ENCODE results near the gene CAPN13.

The CAPN13 gene

GRCh38 chr2:30764021-30764800 lies 43.0 kb downstream of the CAPN13 start:
- no peak for DNase-seq (ENCODE audit: low read depth in 2 of 2)

GRCh38 chr2:30763151-30763660 lies 44.0 kb downstream of the CAPN13 start:
- DNase-seq (ENCODE audit: low read depth in 2 of 2), result peak in 1 of 2 experiments; percentile 21

DNA sequence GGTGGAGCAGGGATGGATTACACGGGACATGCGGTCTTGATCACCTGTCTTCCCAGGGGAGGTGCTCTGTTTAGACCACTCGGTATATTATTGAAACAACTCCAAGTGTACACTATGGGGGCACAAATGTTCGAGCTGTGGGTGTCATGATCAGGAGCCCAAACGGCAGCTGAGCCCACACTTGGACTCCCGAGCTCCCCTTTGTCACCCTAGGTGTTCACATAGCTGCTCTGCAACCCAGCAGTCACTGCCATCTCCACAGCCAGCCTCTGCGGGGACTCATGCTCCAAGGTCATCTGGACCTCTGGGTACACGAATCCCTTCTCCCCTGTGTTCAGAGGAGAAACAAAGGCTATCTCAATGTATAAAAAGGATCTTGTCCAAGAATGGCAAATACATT lies 46.0 kb downstream of the CAPN13 start:
- no peak for DNase-seq (ENCODE audit: low read depth in 2 of 2)

DNA sequence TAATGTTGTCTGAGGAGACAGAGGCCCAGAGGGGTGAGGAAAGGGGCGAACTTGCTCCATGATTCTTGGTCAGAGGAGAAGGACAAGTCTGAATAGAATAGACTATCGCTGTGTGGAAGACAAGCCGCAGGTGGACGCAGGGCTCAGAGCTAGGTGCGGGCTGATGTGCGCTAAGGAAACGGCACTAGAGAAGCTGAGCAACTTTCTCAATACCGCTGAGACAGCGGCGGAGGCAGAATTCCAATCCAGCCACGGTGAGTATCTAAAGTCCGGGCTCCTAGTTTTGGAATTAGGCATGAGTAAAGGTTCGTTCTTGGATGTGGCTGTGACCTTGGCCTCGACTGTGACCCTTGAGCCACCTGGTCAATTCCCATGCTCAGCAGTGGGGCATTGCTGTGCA lies 47.8 kb downstream of the CAPN13 start:
- DNase-seq (ENCODE audit: low read depth in 2 of 2), result no peak

GRCh38 chr2:30758191-30758651 lies 49.0 kb downstream of the CAPN13 start:
- no peak for DNase-seq (ENCODE audit: low read depth in 2 of 2)

- DNase-seq (ENCODE audit: low read depth in 2 of 2), result no peak
These were observed 49.5 kb downstream of the CAPN13 start for GRCh38 chr2:30757749-30758148.

GRCh38 chr2:30756971-30757370 lies 50.3 kb downstream of the CAPN13 start:
- DNase-seq (ENCODE audit: low read depth in 2 of 2), result no peak

DNA sequence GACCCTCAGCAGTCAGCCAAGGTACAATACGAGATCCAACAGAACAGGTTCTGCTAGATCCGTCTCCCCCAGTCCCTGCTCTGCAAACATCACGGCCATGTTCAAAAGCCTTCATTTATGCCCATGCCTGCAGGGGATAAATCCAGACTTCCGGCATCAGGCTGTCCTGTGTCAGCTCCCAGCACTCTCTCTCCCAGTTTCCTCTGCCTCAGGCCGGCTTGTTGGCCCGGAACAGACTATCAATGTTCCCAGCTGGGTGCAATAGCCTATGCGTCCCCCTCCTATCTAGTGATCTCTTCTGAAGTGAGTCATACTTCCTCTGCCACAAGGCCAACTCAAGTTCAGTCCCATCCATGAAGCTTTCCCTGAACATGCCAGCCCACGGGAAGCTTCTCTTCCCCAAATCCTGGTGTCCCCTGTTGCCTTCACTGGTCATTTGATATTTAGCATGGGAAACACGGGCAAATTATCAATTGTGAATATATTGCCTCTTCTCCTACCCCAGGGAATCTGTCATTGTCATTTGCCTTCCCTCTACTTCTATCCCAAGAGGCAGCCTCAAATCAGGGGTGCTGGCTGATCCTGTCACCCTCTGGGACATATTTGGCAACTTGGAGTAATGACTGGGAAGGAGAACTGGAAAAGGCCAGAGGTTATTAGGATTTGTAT lies 51.1 kb downstream of the CAPN13 start:
- peak in 1 of 2 experiments; percentile 9 for DNase-seq (ENCODE audit: low read depth in 2 of 2)

DNA sequence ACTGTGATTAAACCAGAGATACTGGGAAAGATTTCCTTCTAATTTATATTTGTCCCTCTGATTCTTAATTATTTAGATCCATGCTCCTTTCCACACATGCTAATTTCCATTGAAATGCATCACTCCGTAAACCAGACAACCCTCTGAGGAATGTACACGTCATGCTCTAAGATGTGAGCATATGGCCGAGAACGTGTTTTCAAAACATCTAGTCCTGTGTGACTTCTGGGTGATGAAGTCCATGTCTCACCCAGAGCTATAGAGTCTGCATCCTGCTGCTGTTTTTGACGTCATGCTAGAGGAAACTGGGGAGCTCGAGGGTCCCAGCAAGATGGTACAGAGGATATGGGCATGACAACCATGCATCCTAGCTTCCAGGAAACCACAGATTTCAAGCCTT lies 53.6 kb downstream of the CAPN13 start:
- no peak for DNase-seq (ENCODE audit: low read depth in 2 of 2)

- DNase-seq (ENCODE audit: low read depth in 2 of 2), result no peak
These were observed 54.4 kb downstream of the CAPN13 start for GRCh38 chr2:30752811-30753210.

DNA sequence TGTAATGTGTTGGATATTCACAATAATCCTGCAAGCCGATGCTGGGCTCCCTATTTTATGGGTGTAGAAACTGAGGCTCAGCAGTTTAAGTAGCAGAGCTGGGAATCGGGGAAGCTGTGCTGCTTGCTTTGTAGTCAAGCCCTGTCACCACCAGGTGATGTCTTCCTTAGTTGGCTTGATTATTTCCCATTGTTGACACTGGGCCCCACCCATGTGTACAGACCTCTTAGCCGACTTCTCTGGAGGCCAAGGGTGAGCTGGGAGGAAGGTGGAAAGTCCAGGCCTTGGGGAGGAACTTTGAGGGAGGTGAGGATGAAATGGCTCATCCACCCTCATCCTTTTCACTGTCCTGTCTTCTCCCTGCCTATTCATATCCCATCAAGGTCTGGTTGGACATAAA lies 60.0 kb downstream of the CAPN13 start:
- no peak for DNase-seq (ENCODE audit: low read depth in 2 of 2)

GRCh38 chr2:30744823-30745222 lies 62.4 kb downstream of the CAPN13 start:
- no peak for DNase-seq (ENCODE audit: low read depth in 2 of 2)

DNA sequence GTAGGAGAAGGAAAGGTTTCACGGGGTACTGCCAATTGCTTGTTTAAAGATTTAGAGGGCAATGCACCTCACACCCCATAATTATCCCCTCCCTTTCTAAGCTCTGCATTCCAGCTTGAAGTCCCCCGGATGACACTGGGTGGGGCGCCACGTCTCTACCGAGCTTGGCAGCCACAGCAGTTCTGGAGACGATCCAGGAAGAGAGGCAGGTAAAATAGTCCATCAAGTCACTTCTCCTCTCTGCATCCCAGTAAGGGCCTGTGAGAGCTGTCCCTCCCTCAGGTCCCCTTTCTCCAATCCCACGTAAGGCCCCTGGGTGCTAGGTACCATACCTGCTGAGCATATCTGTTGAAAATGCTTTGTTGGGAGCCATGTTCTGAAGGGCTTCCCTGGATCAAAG lies 65.7 kb downstream of the CAPN13 start:
- no peak for DNase-seq (ENCODE audit: low read depth in 2 of 2)

DNA sequence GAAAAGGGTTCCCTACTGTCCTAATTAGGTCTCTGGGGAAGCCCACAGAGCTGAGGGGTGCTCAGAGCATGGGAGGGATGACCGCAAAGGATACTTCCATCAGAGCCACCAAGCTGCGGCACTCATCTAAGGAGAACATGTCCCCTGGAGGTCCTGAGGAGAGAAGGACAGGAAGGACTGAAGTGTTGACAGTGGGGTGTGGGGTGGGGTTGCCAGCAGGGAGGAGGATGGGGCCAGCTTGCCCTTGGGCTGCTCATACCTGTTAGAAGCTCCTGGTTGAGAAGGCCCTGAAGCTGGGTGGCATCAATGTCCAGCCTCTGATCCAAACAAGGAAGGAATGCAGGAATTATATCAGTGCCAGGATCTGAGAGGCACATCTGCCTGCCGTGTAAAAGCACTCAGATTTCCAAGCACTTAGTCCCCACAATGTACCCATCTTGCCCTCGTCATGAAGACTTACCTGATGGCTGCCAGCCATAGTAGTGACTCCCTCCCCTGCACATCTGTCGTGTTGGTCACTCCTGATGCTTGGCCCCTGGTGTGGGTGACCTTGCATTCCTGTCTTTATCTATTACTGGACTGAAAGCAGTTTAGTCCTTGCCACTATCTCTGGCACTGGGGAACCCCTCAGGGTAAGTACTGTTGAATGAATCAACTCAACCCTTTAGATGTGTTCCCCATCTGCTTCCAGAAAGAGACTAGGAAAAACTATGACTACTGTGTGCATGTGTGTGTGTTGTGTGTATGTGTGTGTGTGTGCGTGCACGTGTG lies 68.9 kb downstream of the CAPN13 start:
- DNase-seq (ENCODE audit: low read depth in 2 of 2), result no peak

GRCh38 chr2:30737326-30737610 lies 70.0 kb downstream of the CAPN13 start:
- DNase-seq (ENCODE audit: low read depth in 2 of 2), result no peak

GRCh38 chr2:30736461-30737325 lies 70.6 kb downstream of the CAPN13 start:
- DNase-seq (ENCODE audit: low read depth in 2 of 2), result no peak

DNA sequence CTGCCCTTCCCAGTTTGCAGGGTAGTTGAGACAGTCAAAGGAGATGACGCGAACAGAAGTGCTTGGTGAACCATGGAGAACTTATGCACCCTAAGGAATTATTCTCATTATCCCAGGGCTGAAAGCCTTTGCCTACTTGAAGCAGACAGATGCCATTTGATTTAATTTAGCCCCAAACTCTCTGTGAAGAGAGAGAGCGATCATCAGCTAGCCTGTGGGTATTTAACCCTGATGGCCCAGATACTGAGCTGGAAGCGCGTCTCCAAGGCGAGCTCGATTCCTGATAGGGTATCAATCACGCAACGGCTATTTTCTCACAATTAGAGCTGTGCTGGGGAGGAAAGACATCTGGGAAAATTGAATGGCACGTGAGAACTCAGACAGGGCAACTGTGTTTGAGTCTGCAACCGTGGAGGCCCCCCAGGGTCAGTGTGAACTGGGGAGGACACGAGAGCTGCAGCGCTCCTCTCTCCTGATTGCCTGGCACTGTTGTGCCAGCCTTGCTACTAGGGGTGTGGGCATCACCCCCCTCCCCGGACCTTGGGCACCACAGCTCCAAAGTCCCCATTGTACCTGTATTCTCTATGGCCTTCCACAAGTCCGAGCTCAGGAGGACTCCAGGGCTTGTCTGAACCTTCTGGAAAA lies 73.2 kb downstream of the CAPN13 start:
- no peak for DNase-seq (ENCODE audit: low read depth in 2 of 2)

- no peak for DNase-seq (ENCODE audit: low read depth in 2 of 2)
These were observed 74.4 kb downstream of the CAPN13 start for GRCh38 chr2:30732876-30733275.

DNA sequence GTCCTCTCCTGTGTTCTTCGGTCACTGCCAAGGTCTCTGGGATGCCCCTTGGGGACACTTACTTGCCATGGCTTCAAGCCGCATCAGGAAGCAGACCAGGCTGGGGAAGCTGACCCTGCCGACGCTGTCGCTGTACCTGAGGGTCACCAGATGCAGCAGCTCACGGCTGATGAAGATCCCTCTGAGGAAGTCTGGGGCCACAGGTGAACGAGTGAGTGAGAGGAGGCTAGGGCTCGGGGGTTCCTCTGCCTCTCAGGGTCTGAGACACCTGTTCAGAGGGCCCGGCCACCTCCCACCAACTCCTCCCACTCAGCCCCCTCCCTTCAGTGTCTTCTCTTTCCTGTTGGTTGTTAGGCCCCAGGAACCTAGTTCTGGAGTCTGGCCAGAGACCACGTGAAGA lies 74.9 kb downstream of the CAPN13 start:
- no peak for DNase-seq (ENCODE audit: low read depth in 2 of 2)

GRCh38 chr2:30731706-30732105 lies 75.5 kb downstream of the CAPN13 start:
- no peak for DNase-seq (ENCODE audit: low read depth in 2 of 2)

All from fibroblast of skin of left quadriceps (primary cell).